GM13977 (cell line): ENCODE data around the gene DGKB.

Source experiments
- DNase-seq: peaks from one replicate; pipeline ENCODE4 v3.0.0; 2012; ENCODE audit warnings: low spot score
- CTCF ChIP-seq: IDR thresholded peaks from 2 replicates; pipeline ENCODE4 v1.5.1; 2012; ENCODE audit warnings: mild to moderate bottlenecking, control low read depth; ENCODE audit not compliant: insufficient read depth; ENCODE audit errors: extremely low read depth, missing control alignments
- in situ Hi-C: fragments of 300-500 bp; cut with MboI; formaldehyde crosslinking; loops from one replicate; pipeline ENCODE4 v1.12.0; 2022; ENCODE audit warnings: low sequenced_read_pairs, low pct_unique_long_range_greater_than_20kb, mixed read lengths, inconsistent platforms; ENCODE audit not compliant: unreplicated experiment

Gene DGKB

GRCh38 chr7:14630048-14630447 lies 272.5 kb downstream of the DGKB start:
- in situ Hi-C loops, result no loop called here
- TF ChIP-seq CTCF, result no peak
- DNase-seq, result no peak

GRCh38 chr7:14628516-14628915 lies 274.0 kb downstream of the DGKB start:
- TF ChIP-seq CTCF, result no peak
- in situ Hi-C loops, result no loop called here
- DNase-seq, result no peak

GRCh38 chr7:14626076-14626475 lies 276.5 kb downstream of the DGKB start:
- DNase-seq, result no peak
- in situ Hi-C loops, result no loop called here

GRCh38 chr7:14622559-14622958 lies 280.0 kb downstream of the DGKB start:
- TF ChIP-seq CTCF, result no peak

More at GRCh38 chr7:14626076-14626475, 276.5 kb downstream of the DGKB start:
- TF ChIP-seq CTCF, result no peak

GRCh38 chr7:14606101-14606500 lies 296.4 kb downstream of the DGKB start:
- no peak for DNase-seq
- no peak for TF ChIP-seq CTCF
- in situ Hi-C loops, result no loop called here

More at GRCh38 chr7:14622559-14622958, 280.0 kb downstream of the DGKB start:
- DNase-seq, result no peak
- in situ Hi-C loops, result no loop called here

- no peak for DNase-seq
- in situ Hi-C loops, result no loop called here
Measured at GRCh38 chr7:14604606-14605005, 297.9 kb downstream of the DGKB start.

More at GRCh38 chr7:14604606-14605005, 297.9 kb downstream of the DGKB start:
- TF ChIP-seq CTCF, result no peak
